ENCODE measurements around the gene ATP10B. TPM values are rescaled to one million over a fixed set of nuclear protein-coding genes. Genes with fewer than 3 reads are reported as not detected.

The ATP10B gene
- total RNA-seq, 1 donor = not detected

- TF ChIP-seq CTCF (IDR thresholded peaks at IDR 0.05; ENCODE audit: insufficient read depth, low read depth, low read length) = no peak
- DNase-seq (ENCODE audit: low read depth) = no peak
- no peak overlapping the region for H3K4me3 ChIP-seq (ENCODE audit: low read depth, low read length)
Measured at GRCh38 chr5:160760008-160760407, 92.0 kb downstream of the ATP10B start.

GRCh38 chr5:160757194-160757593 is 94.8 kb downstream of the ATP10B start:
- no peak for DNase-seq (ENCODE audit: low read depth)
- no peak overlapping the region for H3K4me3 ChIP-seq (ENCODE audit: low read depth, low read length)
- no peak for TF ChIP-seq CTCF (IDR thresholded peaks at IDR 0.05; ENCODE audit: insufficient read depth, low read depth, low read length)

GRCh38 chr5:160750938-160751657 is 100.9 kb downstream of the ATP10B start:
- H3K4me3 ChIP-seq (ENCODE audit: low read depth, low read length) = no peak overlapping the region
- no peak for TF ChIP-seq CTCF (IDR thresholded peaks at IDR 0.05; ENCODE audit: insufficient read depth, low read depth, low read length)
- no peak for DNase-seq (ENCODE audit: low read depth)

GRCh38 chr5:160749682-160750081 is 102.3 kb downstream of the ATP10B start:
- DNase-seq (ENCODE audit: low read depth) = no peak
- no peak overlapping the region for H3K4me3 ChIP-seq (ENCODE audit: low read depth, low read length)
- TF ChIP-seq CTCF (IDR thresholded peaks at IDR 0.05; ENCODE audit: insufficient read depth, low read depth, low read length) = no peak

- TF ChIP-seq CTCF (IDR thresholded peaks at IDR 0.05; ENCODE audit: insufficient read depth, low read depth, low read length) = no peak
- no peak overlapping the region for H3K4me3 ChIP-seq (ENCODE audit: low read depth, low read length)
- no peak for DNase-seq (ENCODE audit: low read depth)
Measured at GRCh38 chr5:160749026-160749425, 103.0 kb downstream of the ATP10B start.

GRCh38 chr5:160747987-160748386 is 104.0 kb downstream of the ATP10B start:
- TF ChIP-seq CTCF (IDR thresholded peaks at IDR 0.05; ENCODE audit: insufficient read depth, low read depth, low read length) = no peak
- no peak for DNase-seq (ENCODE audit: low read depth)
- no peak overlapping the region for H3K4me3 ChIP-seq (ENCODE audit: low read depth, low read length)

GRCh38 chr5:160747559-160747958 is 104.5 kb downstream of the ATP10B start:
- no peak for TF ChIP-seq CTCF (IDR thresholded peaks at IDR 0.05; ENCODE audit: insufficient read depth, low read depth, low read length)

More at GRCh38 chr5:160747559-160747958, 104.5 kb downstream of the ATP10B start:
- no peak overlapping the region for H3K4me3 ChIP-seq (ENCODE audit: low read depth, low read length)
- DNase-seq (ENCODE audit: low read depth) = no peak
